A549 treated with RU486 at 1 μM for 4 hours (cell line): ENCODE data around the gene GSPT2. TPM values are rescaled to one million over a fixed set of nuclear protein-coding genes. Genes with fewer than 3 reads are reported as not detected.

ENCODE experiments used
- total RNA-seq: library from RNA; stranded (reverse); fragments of 200-300 nt; extraction: Qiagen RNA extraction; gene quantifications from 5 replicates; pipeline ENCODE4 v1.2.3, GENCODE V29; 2022; ENCODE audit warnings: low read depth

The GSPT2 gene
- total RNA-seq: 6.5 to 10.1 TPM (median 8.4 TPM) in 5 replicates

DNA sequence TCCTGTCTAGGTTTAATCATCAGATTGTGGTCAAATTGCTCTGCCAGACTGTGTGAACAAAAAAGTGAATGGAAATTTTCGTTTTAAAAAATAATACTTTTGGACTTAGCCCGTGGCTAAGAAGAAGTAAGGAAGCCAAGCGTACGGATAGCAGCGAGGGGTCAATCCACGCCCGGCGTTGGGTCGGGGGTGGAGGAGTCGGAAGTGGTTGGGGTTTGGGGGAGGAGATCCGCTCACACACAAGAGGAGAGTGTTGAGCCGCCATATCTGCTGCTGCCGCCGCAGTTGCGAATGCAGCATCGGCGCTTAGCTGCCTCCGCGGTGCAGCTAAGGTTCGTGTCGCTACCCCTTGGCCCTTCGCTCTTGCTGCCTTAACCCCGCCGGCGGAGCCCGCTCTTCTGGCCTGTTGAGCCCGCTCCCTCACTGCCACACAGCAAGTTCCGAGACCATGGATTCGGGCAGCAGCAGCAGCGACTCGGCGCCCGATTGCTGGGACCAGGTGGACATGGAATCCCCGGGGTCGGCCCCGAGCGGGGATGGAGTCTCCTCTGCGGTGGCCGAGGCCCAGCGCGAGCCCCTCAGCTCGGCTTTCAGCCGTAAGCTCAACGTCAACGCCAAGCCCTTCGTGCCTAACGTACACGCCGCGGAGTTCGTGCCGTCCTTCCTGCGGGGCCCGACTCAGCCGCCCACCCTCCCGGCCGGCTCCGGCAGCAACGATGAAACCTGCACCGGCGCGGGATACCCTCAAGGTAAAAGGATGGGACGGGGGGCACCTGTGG, at the start of gene GSPT2:
TSS of gene GSPT2 (plus strand) at position 264 of the 779 bp plus-strand sequence. CDS start at position 449, 185 bp downstream.

GRCh38 chrX:51710277-51711164, 32.7 kb upstream of the GSPT2 start, which contains the start of gene CENPVL1:
TSS of gene CENPVL1 (plus strand) at chrX:51710512. CDS start at chrX:51710512, 0 bp downstream.

Other genes with a start within 250 kb of the GSPT2 start
- gene NUDT11, start 246.8 kb upstream of the GSPT2 start, total RNA-seq: 1.8 to 3.3 TPM (median 3.2 TPM) in 5 replicates
- gene CENPVL3, start 124.5 kb upstream of the GSPT2 start, total RNA-seq: 0.09 to 0.21 TPM (median 0.13 TPM) in 3 of 5 replicates, not detected in the others
- gene CENPVL2, start 60.6 kb upstream of the GSPT2 start, total RNA-seq: not detected in 5 replicates
- not detected in 5 replicates for gene CENPVL1, start 32.9 kb upstream of the GSPT2 start, total RNA-seq
- 68.0 to 88.9 TPM (median 80.7 TPM) in 5 replicates for gene MAGED1, start 150.2 kb downstream of the GSPT2 start, total RNA-seq